ENCODE measurements around the gene PTGER1. TPM values are rescaled to one million over a fixed set of nuclear protein-coding genes. Genes with fewer than 3 reads are reported as not detected.
A peak's percentile ranks its signal among the peaks of the same experiment; 100 is the strongest.

Gene PTGER1
- total RNA-seq, 1 donor from 2014 or later, result 16.4 TPM

GRCh38 chr19:14492756-14493337 is 17.7 kb upstream of the PTGER1 start:
- no peak for DNase-seq (ENCODE audit: low read depth)
- no peak overlapping the region for H3K4me3 ChIP-seq (ENCODE audit: low read depth, low read length)
- no peak for TF ChIP-seq CTCF (conservative IDR thresholded peaks at IDR 0.05; ENCODE audit: low read depth, low read length)

- no peak overlapping the region for H3K4me3 ChIP-seq (ENCODE audit: low read depth, low read length)
- DNase-seq (ENCODE audit: low read depth), result no peak
- TF ChIP-seq CTCF (conservative IDR thresholded peaks at IDR 0.05; ENCODE audit: low read depth, low read length), result no peak
Observed at GRCh38 chr19:14487370-14488125, 12.4 kb upstream of the PTGER1 start.

- no peak for DNase-seq (ENCODE audit: low read depth)
- no peak overlapping the region for H3K4me3 ChIP-seq (ENCODE audit: low read depth, low read length)
- no peak for TF ChIP-seq CTCF (conservative IDR thresholded peaks at IDR 0.05; ENCODE audit: low read depth, low read length)
Observed at GRCh38 chr19:14482172-14482941, 7.2 kb upstream of the PTGER1 start.

GRCh38 chr19:14480700-14481079 is 5.5 kb upstream of the PTGER1 start:
- no peak overlapping the region for H3K4me3 ChIP-seq (ENCODE audit: low read depth, low read length)
- TF ChIP-seq CTCF (conservative IDR thresholded peaks at IDR 0.05; ENCODE audit: low read depth, low read length), result no peak
- DNase-seq (ENCODE audit: low read depth), result no peak

- peak; percentile 75 for TF ChIP-seq CTCF (conservative IDR thresholded peaks at IDR 0.05; ENCODE audit: low read depth, low read length)
- DNase-seq (ENCODE audit: low read depth), result no peak
- H3K4me3 ChIP-seq (ENCODE audit: low read depth, low read length), result no peak overlapping the region
Observed at GRCh38 chr19:14479975-14480699, 5.0 kb upstream of the PTGER1 start.

- no peak for TF ChIP-seq CTCF (conservative IDR thresholded peaks at IDR 0.05; ENCODE audit: low read depth, low read length)
Observed at GRCh38 chr19:14479309-14479974, 4.3 kb upstream of the PTGER1 start.

More at GRCh38 chr19:14479309-14479974, 4.3 kb upstream of the PTGER1 start:
- no peak overlapping the region for H3K4me3 ChIP-seq (ENCODE audit: low read depth, low read length)
- no peak for DNase-seq (ENCODE audit: low read depth)
